HepG2 (cell line): Measurements from ENCODE around the gene POLR3GL. TPM values are rescaled to one million over a fixed set of nuclear protein-coding genes. Genes with fewer than 3 reads are reported as not detected.

Source experiments
- ATAC-seq: fragments of 200-7000 bp; cut with Tn5 transposase; 3 replicates; pipeline ENCODE4 v1.9.1; 2020; ENCODE audit warnings: mild to moderate bottlenecking, moderate library complexity
- BruUV-seq: library from RNA; stranded (reverse); fragments of 400-500 nt; replicated peaks from 2 replicates; lab custom pipeline; 2021; lab: Mats Ljungman, UMichigan
- CTCF ChIA-PET: fragments of 300-600 bp; formaldehyde crosslinking; extraction: SDS; loops from one replicate; lab custom pipeline; 2021; ENCODE audit warnings: low total read pairs, inconsistent platforms, low intra/inter-chr PET ratio; lab: Yijun Ruan, JAX
- POLR2A ChIA-PET: fragments of 350-600 bp; sonication (Branson Sonifier 250); formaldehyde crosslinking; loops from one replicate; lab custom pipeline; 2020; ENCODE audit warnings: antibody characterized with exemption, inconsistent platforms; lab: Yijun Ruan, JAX
- DNase-seq: peaks from one replicate; pipeline ENCODE4 v3.0.0-alpha.2; 2015; ENCODE audit warnings: low spot score
- FAIRE-seq: peaks from 3 replicates; lab custom pipeline; 2011; peaks lifted over from hg19 to GRCh38; lab: Jason Lieb, UNC
- H2AFZ ChIP-seq: one replicate; pipeline ENCODE4 v1.6.1; 2011; ENCODE audit warnings: low read length, inconsistent platforms
- H3K27ac ChIP-seq: fragments of 300-600 bp; 3 replicates; pipeline ENCODE4 v1.8.0; 2011; ENCODE audit warnings: mixed run types, mild to moderate bottlenecking, mixed read lengths, low read length, inconsistent platforms; ENCODE audit not compliant: insufficient read depth; ENCODE audit errors: extremely low read length
- H3K27me3 ChIP-seq, 2 experiments: fragments of 200-600 bp in 1 of 2; 2 replicates in 1 of 2; 3 replicates in 1 of 2; pipeline versions ENCODE4 v1.6.0 to v1.8.0; 2011; ENCODE audit warnings: low read length in 2 of 2, mild to moderate bottlenecking in 2 of 2, moderate library complexity in 2 of 2, inconsistent platforms in 1 of 2; ENCODE audit not compliant: insufficient read depth in 2 of 2, control insufficient read depth in 1 of 2
- H3K36me3 ChIP-seq, 2 experiments: fragments of 200-600 bp in 1 of 2; replicated peaks in 1 of 2; 2 replicates in 1 of 2; 3 replicates in 1 of 2; pipeline versions ENCODE4 v1.5.1 to v1.8.0; 2011; ENCODE audit warnings: low read length in 2 of 2, inconsistent platforms in 1 of 2; ENCODE audit not compliant: insufficient read depth in 2 of 2, control insufficient read depth in 1 of 2
- H3K4me1 ChIP-seq: 2 replicates; pipeline ENCODE4 v1.5.1; 2012; ENCODE audit warnings: low read length, inconsistent platforms; ENCODE audit not compliant: insufficient read depth
- H3K4me2 ChIP-seq: 2 replicates; pipeline ENCODE4 v1.6.0; 2011; ENCODE audit warnings: low read depth, low read length, inconsistent platforms
- H3K4me3 ChIP-seq, 3 experiments: fragments of 200-600 bp in 1 of 3; sonication (generic), shearing (Covaris generic) in 1 of 3; replicated peaks in 1 of 3; 2 replicates each; pipeline ENCODE4 v1.5.1; 2011 to 2016; ENCODE audit warnings: low read length in 3 of 3, inconsistent platforms in 2 of 3, low read depth in 2 of 3, mild to moderate bottlenecking in 2 of 3, control low read depth in 1 of 3, mixed read lengths in 1 of 3; ENCODE audit not compliant: insufficient read depth in 1 of 3
- H3K79me2 ChIP-seq: one replicate; pipeline ENCODE4 v1.6.1; 2011; ENCODE audit warnings: low read length, inconsistent platforms; ENCODE audit not compliant: insufficient read depth
- H3K9ac ChIP-seq: 2 replicates; pipeline ENCODE4 v1.6.0; 2011; ENCODE audit warnings: mild to moderate bottlenecking, low read depth, low read length, inconsistent platforms; ENCODE audit not compliant: insufficient read depth
- H3K9me3 ChIP-seq: 2 replicates; pipeline ENCODE4 v1.5.1; 2012; ENCODE audit warnings: mild to moderate bottlenecking, low read length
- H4K20me1 ChIP-seq: 2 replicates; pipeline ENCODE4 v1.6.0; 2011; ENCODE audit warnings: inconsistent platforms, mild to moderate bottlenecking, low read length, moderate library complexity; ENCODE audit not compliant: insufficient read depth
- ARNTL ChIP-seq: sonication (generic); formaldehyde crosslinking; IDR thresholded peaks from 2 replicates; pipeline ENCODE4 v1.4.0; 2020; ENCODE audit warnings: mild to moderate bottlenecking, missing genetic modification reagents
- CEBPB ChIP-seq: IDR thresholded peaks from 2 replicates; pipeline ENCODE4 v1.6.1; 2011; ENCODE audit warnings: low read depth, low read length, improper control_type of control experiment, borderline replicate concordance
- DPF2 ChIP-seq: sonication (generic); formaldehyde crosslinking; IDR thresholded peaks from 2 replicates; pipeline ENCODE4 v1.4.0; 2020; ENCODE audit warnings: mild to moderate bottlenecking, low read depth, missing genetic modification reagents, borderline replicate concordance
- KAT2B ChIP-seq: fragments of 150-350 bp; IDR thresholded peaks from 2 replicates; pipeline ENCODE4 v1.6.1; 2014; ENCODE audit warnings: low read depth, low read length, borderline replicate concordance
- RBFOX2 ChIP-seq: fragments of 200-400 bp; formaldehyde crosslinking; IDR thresholded peaks from 2 replicates; pipeline ENCODE4 v1.6.1; 2017; ENCODE audit warnings: low read depth, mild to moderate bottlenecking, low read length
- TSC22D2 ChIP-seq: sonication (generic); formaldehyde crosslinking; IDR thresholded peaks from 2 replicates; pipeline ENCODE4 v1.5.1; 2020; ENCODE audit warnings: missing genetic modification reagents, mild to moderate bottlenecking, borderline replicate concordance
- ZNF746 ChIP-seq: sonication (generic); formaldehyde crosslinking; IDR thresholded peaks from 2 replicates; pipeline ENCODE4 v1.8.0; 2022; ENCODE audit warnings: mild to moderate bottlenecking, missing genetic modification reagents
- WGBS: methylation state at CpG from one replicate; pipeline ENCODE4 v1.1.6; 2017; ENCODE audit warnings: low lambda C conversion rate; 5-methylcytosine and 5-hydroxymethylcytosine counted together
- in situ Hi-C: cut with HindIII; loops from 2 replicates; pipeline ENCODE4 v1.10.0; 2017; ENCODE audit warnings: low pct_unique_long_range_greater_than_20kb; ENCODE audit not compliant: extremely low pct_ligation_motif_present
- intact Hi-C: fragments of 100-400 bp; cut with micrococcal nuclease; formaldehyde crosslinking; loops from one replicate; pipeline ENCODE4 v1.10.0; 2022; ENCODE audit not compliant: unreplicated experiment
- polyA plus RNA-seq, 8 experiments: library from polyadenylated mRNA; depleted of rRNA in 3 of 8; stranded (reverse) in 7 of 8; unstranded in 1 of 8; fragments of >200 nt; fragmentation: Illumina TruSeq in 4 of 8; extraction: Trizol in 4 of 8; gene quantifications; 2 replicates each; pipeline versions ENCODE4 v1.2.1 to v1.2.3, GENCODE V29; 2011 to 2016; ENCODE audit warnings: low read depth in 4 of 8, missing spikeins in 1 of 8, mixed read lengths in 1 of 8; ENCODE audit not compliant: insufficient read depth in 1 of 8
- total RNA-seq, 5 experiments: library from RNA; depleted of rRNA; stranded (reverse); fragments of >200 nt; fragmentation: Illumina TruSeq; extraction: Trizol; gene quantifications; 2 replicates each; pipeline ENCODE4 v1.2.3, GENCODE V29; 2016; ENCODE audit warnings: low read depth in 1 of 5
- TF ChIP-seq, protein P1 (sequence below): sonication (generic); formaldehyde crosslinking; IDR thresholded peaks from 2 replicates; pipeline ENCODE4 v1.8.1; 2023; ENCODE audit warnings: mild to moderate bottlenecking, inconsistent platforms, moderate library complexity, missing genetic modification reagents, borderline replicate concordance

Gene POLR3GL
- total and polyA plus RNA-seq, 2 of the 13 experiments (the other 11 are each of a cell fraction or from before 2014, with no cell fraction given) = 11.5 to 12.4 TPM

DNA sequence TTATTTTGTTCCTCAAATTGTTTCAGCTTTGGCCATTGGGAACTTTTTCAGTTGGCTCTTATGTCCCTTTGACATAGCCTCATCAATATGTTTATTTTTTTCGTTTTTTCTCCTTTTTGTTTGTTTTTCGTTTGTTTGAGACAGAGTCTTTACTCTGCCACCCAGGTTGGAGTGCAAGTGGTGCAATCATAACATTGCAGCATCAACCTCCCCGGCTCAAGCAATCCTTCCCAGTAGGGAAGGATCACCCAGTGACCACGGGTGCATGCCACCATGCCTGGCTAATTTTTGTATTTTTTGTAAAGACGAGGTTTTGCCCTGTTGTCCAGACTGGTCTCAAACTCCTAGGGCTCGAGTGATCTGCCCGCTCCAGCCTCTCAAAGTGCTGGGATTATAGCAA lies 8.1 kb downstream of the POLR3GL start (continued):
- no peak for TF ChIP-seq KAT2B
- TF ChIP-seq, protein P1, sequence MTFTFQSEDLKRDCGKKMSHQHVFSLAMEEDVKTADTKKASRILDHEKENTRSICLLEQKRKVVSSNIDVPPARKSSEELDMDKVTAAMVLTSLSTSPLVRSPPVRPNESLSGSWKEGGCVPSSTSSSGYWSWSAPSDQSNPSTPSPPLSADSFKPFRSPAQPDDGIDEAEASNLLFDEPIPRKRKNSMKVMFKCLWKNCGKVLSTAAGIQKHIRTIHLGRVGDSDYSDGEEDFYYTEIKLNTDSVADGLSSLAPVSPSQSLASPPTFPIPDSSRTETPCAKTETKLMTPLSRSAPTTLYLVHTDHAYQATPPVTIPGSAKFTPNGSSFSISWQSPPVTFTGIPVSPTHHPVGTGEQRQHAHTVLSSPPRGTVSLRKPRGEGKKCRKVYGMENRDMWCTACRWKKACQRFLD (CRISPR knock-in tag) = no peak
- TF ChIP-seq TSC22D2 = no peak
- 0 out of 2 replicates have a peak, but pooled peaks have one; percentile 60 for TF ChIP-seq DPF2 (CRISPR knock-in tag)
- peak; percentile 97 for TF ChIP-seq CEBPB
- no peak for TF ChIP-seq ZNF746 (CRISPR knock-in tag)

DNA sequence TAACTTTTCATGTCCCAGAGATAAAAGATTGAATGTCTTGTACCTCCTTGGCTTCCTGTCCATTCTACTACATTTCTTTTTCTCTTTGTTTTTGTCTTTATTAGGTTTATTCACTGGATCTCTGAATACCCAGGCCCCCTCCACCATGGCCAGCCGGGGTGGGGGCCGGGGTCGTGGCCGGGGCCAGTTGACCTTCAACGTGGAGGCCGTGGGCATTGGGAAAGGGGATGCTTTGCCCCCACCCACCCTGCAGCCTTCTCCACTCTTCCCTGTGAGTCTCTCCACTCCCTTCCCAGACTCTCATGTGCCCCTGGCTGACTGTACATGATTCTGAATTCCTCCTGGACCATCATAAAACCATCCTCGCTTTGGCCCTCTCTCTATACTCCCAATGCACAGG lies 10.2 kb downstream of the POLR3GL start:
- Histone ChIP-seq H3K9me3 (no peaks in the 10 kb centered on the region), H3K27me3 (no peaks in the 10 kb centered on the region), H2AFZ (no peak overlapping the region), H3K79me2 (no peaks in the 10 kb centered on the region), H3K4me2 (no peak overlapping the region), H3K9ac (no peak overlapping the region), H4K20me1 (no peaks in the 10 kb centered on the region), H3K27ac (no peak overlapping the region), H3K36me3 (no peaks in the 10 kb centered on the region), H3K4me3 (no peak overlapping the region), H3K4me1 (peaks cover 44% of the 10 kb centered on the region)
- intact Hi-C loops = loop anchor here (5.0 kb wide), 1 partner anchor 82 kb away; no protein-coding TSS in a partner anchor
- DNase-seq = no peak
- POLR2A ChIA-PET = interaction anchor here (1.0 kb wide), 1 partner anchor 10 kb away, joined by 3 read pairs; the partner anchor contains the start of genes ANKRD34A and POLR3GL
- 89% methylated on average over 7 of the region's 7 CpGs for WGBS
- no peak for ATAC-seq
- CTCF ChIA-PET = no interaction called here
- no peak for TF ChIP-seq ARNTL (CRISPR knock-in tag)
- TF ChIP-seq RBFOX2 = no peak
- in situ Hi-C loops = loop anchor here (5.0 kb wide), 1 partner anchor 38 kb away; no protein-coding TSS in a partner anchor
- no peak for FAIRE-seq
- BruUV-seq = no TSS peak
